Medulla oblongata (tissue), 1 donor: ENCODE results near the gene IFIT5.
"Not testable (repeated sequence)": the region's sequence is repeated elsewhere in the genome, so short reads cannot be mapped to it uniquely, and the experiment has no call there.

Experiments
- DNase-seq: peaks from one replicate; pipeline ENCODE4 v3.0.0-alpha.2; 2015; ENCODE audit errors: extremely low spot score

The IFIT5 gene, protein sequence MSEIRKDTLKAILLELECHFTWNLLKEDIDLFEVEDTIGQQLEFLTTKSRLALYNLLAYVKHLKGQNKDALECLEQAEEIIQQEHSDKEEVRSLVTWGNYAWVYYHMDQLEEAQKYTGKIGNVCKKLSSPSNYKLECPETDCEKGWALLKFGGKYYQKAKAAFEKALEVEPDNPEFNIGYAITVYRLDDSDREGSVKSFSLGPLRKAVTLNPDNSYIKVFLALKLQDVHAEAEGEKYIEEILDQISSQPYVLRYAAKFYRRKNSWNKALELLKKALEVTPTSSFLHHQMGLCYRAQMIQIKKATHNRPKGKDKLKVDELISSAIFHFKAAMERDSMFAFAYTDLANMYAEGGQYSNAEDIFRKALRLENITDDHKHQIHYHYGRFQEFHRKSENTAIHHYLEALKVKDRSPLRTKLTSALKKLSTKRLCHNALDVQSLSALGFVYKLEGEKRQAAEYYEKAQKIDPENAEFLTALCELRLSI

DNA sequence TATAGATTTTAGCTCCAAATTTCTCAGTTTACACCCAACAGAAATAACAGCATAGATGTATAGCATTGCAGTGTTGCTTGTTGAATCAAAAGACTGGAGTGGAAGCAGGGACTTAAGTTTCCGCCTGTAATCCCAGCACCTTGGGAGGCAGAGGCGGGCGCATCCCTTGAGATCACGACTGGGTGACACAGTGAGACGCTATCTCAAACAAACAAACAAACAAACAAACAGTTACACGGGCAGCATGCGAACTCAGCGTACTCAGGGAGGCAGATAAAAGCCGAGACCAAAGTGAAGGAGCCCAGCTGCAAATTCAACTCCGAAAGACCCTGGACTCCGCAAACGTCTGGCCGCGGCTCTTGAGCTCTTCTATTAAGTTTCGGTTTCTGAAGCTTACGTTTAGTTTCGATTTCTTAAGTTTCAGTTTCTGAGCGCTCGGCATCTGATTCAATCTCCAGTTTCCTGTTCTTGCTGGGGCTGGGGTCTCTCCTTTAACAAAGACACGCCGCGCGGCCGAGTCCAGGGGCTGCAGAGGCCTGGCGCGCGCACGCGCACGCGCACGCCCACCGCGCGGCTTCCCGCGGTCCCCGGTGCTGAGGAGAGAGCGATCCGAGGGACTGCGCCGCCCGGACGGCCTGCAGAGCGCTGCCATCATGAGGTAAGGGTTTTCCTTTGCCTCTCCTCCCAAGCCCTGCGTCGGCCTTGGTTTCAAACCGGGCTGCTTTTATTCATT is at the start of gene IFIT5:
Gene IFIT5 (plus strand): TSS at position 423 of the 733 bp plus-strand sequence. CDS start 231 bp downstream, at position 654.
- DNase-seq = peak; percentile 79

DNA sequence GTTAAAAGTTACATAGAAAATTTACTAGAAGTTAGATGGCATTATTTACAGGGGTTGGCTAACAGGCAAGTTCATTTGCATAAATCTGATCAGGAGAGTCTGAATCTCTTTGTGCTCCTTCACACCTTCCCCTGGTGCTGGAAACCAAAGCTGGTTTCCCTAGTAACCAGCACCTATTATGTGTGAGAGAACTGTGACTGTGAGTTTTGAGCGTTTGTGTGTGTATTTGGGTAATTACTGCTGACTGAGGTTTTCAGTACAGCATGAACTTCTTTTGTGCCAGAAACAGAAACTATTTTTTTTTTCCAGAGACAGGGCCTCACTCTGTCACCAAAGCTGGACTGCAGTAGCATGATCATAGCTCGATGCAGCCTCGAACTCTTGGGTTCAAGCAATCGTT is 46.8 kb upstream of the IFIT5 start:
- peak; percentile 54 for DNase-seq

DNA sequence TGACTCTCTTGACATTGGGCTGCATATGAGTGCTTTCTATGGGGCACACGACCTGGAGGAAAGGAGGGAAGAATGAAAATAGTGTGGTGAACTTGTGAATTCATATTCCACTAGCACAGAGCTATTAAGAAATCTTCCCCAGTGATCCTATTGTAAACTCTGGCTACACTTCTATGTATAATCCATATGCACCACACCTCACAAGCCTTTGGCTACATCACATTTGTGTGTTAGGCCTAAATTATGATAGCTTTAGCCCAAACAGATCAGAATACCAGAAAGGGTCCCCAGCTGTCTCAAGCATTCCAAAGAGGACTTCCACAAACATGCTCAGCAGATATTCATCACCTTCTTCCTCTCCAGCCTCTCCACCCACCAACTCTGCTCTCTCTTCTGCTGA is 46.2 kb upstream of the IFIT5 start:
- DNase-seq = no peak

DNA sequence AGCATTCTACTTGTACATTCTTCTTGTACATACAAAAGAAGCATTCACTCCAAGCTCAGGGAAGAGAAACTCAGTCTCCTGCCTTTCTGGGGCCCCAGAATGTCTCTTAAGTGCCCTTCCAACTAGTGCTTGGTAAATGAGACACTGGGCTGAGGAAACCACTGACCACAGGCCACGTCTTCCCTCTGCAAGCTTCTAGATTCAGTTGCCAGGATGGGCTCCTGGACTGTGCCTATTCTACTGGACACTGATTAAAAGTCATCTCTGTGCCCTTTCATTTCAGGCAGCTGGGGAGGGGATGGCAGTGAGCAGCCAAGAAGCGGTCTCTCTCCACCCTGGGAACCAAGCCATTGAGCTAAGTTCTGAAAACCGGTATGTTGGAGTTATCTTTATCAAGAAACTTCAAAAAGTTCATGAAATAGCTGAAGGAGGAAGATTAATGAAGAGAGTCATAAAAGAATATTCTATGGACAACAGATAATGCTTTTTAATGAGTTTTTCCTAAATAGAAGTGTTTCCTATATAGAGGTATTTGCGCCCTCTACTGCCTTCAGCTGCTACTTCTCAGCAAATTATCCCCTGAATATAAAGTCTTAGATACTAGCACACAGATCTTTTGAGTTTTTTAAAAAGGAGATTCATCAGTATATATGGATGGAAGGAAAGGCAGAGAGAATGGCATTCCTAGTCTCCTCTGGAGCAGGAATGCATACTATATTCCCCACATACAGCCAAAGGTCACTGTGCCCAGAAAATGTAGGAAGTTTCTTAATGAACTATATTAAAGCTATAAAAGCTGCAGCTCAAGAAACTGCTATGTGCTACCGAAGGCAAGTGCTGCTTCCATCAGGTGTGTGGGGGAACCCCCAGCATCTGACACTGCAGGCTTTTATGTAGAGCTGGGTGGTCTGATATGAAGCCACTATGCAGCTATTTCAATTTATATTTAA is 44.9 kb upstream of the IFIT5 start:
- peak; percentile 78 for DNase-seq

DNA sequence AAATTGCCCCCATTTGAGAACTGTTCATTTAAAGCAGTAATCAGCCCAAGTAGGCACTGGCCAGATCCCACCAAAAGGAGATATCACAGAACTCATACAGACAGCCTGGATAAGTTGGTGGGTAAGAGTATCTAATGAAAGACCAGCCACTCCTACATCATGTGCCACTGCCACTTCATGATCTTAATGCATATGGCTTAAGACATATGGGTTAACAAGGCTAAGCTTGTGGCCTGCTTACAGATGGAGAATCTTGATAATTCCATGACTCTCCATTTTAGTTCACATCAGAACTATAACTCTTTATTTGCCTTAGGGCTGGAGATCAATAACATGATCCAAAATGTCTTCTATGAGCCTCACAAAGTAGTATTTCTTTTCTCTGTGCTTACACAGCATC is 43.3 kb upstream of the IFIT5 start:
- no peak for DNase-seq

DNA sequence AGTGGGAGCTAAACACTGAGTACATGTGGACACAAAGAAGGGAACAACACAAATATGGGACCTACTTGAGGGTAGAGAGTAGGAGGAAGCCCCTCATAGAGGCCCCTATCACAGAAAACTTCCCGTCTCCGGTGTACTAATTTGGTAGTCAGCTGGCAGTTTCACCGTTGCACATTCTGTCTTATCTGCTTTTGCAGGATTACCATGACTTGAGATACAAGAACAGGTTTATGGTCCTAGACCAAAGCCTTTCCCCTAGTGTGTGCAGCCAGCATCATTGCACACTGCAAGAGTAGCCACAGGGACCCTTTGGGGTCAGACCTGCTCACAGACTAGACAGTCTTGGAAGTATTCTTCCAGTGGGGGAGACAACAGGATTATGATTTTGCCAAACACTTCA is 42.4 kb upstream of the IFIT5 start:
- no peak for DNase-seq

DNA sequence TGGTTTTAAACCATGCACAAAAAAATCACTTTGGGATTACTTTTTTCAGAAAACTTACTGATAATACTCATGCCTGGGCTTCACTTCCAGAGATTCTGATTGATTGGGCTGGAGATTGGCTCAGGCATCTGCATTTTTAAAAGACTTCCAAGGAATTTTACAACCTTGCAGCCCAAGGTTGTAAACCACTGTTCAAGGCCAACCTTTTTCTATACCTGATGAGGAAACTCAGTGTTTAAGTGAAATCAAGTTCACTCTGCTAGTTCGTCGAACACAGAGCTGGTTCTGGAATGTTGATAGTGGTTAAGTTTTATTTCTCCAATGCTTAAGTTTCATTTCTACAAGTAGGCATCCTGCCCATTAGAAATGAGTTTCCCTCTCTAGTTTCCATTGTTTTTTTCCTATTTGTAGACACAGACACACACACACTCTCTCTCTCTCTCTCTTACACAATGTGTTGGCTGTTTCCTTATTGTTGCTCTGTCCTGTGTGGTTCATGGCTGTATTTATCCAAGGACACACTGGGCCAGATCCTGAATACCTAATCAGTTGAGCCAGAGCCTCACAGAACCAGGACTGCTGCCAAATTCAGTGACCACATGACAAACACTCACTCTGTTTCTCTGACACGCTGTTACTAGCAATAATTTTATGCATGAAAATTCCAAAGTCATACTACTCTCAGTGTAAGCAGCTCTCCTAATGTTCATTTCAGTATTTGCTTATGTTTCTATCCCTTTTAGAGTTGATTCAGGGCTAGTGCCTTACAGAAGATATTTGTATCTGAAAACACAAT is 40.3 kb upstream of the IFIT5 start:
- DNase-seq = peak; percentile 98

DNA sequence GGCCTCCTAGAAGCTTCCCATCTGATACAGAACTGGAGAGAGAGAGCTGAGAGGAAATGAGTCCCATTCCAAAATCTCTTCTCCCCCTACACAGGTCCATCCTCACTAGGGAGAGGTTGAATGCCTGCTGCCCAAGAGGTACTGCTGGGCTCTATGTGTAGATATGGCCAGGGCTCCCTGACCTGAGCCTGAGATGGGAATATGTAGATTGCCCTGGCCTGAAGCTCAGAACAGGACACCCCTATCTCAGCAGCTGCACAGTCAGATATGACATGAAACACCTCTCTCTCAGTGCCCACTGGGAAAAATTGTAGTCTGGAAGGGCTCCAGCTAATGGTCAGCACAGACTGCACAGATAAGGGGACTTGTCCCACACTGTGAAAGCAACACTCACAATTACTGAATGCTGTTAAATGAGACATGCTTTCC is 39.6 kb upstream of the IFIT5 start:
- peak; percentile 40 for DNase-seq

DNA sequence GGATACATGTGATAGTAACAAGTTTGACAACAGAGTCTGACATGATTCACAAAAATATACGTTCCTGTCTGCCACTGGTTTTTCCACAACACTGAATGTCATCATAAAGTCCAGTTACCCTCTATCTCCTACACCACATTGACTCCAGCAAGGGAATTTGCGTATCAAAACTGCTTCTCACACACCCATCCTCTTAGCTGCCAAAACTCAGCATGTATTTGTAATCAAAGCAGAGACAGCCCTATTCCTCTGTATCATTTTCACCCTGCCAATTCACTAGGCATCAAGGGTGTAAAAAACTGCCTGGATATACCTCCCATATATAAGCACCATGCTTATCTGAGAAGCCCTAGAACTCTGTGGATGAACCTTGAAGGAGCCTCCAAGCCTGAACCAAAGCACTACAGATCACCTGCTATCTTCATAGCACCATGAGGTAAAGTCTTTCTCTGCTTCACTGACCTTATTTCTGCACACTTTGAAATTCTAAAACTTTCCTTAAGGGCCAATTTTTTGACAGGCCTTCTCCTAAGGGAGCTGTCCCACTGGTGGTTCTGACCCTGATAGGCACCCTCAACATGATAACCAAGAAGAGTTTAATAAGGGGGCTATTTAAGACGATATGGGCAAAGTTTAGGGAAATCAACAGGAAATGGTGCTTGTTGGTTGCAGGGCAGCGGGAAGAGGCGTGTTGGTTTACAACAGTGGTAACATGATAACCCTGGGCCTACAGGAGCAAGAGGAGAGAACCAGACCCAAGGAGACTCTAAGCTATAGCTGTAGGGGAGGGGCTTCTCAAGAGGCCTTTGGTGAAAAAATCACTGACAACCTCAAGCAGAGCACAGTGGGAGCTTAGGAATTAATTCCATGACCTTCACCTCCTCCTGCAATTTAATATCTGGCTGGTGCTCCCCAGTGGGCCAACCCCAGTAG is 36.4 kb upstream of the IFIT5 start, which contains the start of gene IFIT1B:
Gene IFIT1B (plus strand): TSS at position 352 of the 933 bp plus-strand sequence. CDS start 80 bp downstream, at position 432.
- DNase-seq = no peak

DNA sequence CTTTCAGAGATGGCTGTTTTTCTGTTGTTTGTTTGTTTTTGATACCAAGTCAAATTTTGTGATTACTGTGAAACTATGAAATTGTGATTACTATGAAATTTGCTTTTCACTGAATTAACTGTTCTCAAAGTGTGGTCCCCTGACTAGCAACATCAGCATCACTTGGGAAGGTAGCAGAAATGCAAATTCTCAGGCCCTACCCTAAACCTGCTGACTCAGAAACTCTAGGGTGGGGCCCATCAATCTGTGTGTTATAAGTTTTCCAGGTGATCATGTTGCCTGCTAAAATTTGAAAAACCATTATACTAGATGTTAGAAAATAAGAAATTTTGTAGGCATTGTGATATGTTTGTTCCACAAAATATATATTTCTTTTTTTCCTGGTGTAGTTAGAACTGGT is 35.3 kb upstream of the IFIT5 start:
- no peak for DNase-seq

DNA sequence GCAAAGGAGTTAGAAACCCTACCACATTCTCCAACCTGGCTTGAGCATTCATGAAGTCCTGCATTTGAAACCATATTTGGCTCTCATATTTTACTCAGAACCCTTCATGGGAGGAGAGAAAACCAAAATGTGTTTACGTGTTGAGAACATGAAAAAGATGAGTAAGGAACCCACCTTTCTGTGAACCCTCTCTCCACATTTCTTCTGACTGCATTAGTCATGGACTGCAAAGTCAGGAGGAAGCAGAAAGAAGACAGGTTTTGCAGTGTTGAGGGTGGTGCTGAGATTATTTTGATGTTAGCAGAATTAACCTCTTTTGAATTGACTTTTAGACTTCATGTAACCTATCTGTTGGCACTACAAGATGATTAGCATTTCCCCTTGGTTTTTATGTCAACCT is 31.6 kb upstream of the IFIT5 start:
- DNase-seq = no peak

DNA sequence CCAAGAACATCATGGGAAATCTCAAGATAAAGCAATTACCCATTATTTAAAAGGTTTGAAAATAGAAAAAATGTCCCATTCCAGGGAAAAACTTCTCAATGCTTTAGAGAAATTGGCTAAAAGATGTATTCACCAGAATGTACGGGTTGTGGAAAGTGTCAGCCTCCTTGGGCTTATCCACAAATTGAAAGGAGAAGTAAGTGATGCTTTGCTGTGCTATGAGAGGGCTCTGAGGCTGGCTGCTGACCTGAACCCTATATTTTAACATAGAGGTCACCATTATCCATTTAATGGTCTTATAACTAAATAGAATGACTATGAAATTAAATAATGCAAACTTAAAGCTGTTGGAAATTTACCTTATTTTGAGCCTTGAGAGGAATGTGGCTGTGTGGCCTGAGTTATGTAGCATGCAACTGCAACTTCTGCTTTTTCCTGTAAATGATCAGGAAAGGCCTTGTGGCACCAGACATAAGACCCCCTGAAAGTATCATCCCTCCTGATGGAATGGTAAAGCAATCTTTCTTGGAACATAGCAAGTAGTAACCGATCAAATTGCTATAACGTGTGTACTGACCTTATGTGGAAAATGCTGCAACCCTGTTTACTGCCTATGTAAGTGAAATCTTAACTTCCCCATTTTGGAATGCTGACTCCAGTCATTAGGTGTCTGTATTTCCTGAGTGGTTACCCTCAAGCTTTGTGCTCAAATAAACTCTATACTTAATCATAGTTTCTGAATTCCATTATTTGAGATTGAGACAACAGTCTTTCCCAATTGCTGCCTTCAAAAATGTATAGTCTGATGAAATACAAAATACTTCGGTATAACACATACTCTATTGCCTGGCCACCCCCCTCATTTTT is 29.7 kb upstream of the IFIT5 start:
- peak; percentile 69 for DNase-seq

DNA sequence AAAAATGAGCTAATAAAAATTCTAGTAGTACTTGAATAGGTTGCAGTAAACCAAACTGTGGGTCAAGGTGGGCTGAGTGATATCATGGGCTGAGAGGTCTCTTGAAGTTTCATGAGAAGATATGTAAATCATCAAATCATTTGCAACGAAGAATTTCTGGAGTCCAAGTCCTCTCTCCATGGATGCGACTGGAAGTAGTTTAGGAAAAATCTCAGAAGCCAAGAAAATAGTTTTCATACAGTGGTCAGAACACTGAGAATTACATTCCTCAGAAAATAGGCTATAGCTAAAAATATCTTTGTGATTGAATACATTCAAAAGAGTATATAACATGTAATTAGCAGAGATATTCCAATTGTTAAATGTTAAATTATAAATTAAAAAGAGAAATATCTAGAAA is 25.6 kb upstream of the IFIT5 start:
- no peak for DNase-seq

DNA sequence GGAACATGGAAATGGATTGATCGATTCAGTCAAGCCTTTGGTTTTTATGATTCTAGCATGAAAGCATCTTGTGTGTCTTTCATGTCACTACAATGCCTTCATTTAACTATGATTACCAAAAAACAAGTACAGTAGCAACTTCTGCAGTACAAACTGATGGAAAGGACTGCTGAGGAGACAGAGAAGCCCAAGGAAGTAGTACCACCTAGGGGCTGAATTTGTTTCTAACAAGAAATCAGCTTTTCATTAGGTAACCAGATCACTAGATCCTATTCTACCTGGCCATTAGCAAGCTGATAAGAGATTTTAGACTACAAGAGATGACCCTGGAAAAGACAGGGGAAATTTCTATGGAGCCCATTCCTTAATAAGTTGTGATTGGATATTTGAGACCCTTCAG is 25.1 kb upstream of the IFIT5 start:
- DNase-seq = peak; percentile 82

DNA sequence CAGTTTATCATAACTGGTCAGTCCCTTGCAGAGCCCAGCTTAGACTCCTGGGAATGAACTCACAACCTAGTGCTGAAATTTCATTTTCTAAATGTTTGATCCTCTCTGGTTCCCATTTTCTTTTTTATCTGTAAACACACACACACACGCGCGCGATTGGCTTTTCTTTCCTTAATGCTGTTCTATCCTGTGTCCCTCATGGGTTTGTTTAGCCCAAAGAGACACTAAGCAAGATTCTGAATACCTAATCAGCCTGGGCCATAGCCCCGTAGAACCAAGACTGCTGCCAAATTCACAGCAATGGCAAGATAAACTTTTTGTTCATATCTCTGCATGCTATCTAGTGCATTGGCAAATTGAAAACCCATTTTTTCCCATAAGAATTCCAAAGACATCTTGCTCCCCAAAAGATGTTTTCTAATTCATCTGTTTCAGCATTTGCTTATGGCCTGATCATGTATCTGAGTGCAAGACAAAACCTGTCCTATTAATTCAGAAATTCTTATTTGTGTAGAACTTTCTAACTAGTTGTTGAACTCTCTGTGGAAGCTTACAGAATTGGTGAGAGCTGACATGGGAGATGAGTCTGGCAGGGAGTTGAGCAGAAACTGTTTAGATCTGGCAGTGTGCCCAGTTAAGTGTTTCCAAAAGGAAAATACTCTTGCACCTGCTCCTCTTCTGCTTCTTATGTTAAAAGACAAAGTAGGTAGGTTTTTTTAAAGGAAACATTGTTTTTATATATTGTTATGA is 23.7 kb upstream of the IFIT5 start:
- peak; percentile 53 for DNase-seq

DNA sequence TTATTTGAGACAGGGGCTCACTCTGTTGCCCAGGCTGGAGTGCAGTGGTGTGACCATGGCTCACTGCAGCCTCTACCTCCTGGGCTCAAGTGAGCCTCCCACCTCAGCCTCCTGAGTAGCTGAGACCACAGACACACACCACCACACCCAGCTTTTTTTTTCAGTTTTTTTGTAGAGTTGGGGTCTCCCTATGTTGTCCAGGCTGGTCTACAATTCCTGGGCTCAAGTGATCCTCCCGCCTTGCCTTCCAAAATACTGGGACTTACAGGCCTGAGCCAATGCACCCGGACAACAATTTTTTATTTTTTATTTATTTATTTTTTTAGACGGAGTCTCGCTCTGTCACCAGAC is 23.2 kb upstream of the IFIT5 start:
- not testable (repeated sequence) for DNase-seq

DNA sequence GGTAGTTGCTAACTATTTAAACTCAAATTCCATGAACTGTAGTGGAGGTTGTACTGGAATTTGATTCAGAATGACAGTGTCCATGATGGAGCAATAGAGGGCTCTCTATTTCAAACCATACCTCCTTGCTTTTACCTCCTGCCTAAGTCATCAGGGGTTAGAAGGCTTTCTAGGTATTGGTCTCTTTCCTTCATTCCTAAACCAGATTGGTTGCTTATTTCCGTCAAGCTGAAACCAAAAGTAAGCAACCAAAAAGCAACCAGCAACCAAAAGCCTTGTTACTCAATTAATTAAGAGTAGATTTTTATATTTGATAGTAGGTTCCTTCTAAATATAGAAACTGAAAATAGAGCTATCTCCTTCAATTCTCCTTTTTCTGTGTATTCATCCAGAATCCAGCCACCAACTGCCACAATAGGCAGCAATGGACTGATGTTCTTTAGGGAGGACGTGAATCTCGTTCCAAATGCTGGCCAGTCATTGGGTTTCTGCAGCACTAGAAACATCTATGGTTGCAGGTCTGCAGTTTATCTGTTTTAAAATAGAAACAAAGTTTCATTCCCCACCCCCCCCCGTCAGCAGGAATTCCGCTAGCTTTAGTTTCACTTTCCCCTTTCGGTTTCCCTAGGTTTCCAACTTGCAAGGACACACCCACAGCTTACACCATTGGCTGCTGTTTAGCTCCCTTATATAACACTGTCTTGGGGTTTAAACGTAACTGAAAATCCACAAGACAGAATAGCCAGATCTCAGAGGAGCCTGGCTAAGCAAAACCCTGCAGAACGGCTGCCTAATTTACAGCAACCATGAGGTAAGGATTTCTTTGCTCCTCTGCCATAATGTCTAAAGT is 22.2 kb upstream of the IFIT5 start, which contains the start of gene IFIT1:
Gene IFIT1 (plus strand): TSS at position 717 of the 850 bp plus-strand sequence. CDS start 90 bp downstream, at position 807.
- DNase-seq = peak; percentile 97
